K562 (cell line): ENCODE data around the gene IGF2. TPM values are rescaled to one million over a fixed set of nuclear protein-coding genes. Genes with fewer than 3 reads are reported as not detected.

Experiments
- ATAC-seq: fragments of 200-7000 bp; cut with Tn5 transposase; 3 replicates; pipeline ENCODE4 v1.9.1; 2020; ENCODE audit warnings: moderate library complexity
- BruUV-seq: library from RNA; stranded (reverse); fragments of 400-500 nt; replicated peaks from 2 replicates; lab custom pipeline; 2021; lab: Mats Ljungman, UMichigan
- CTCF ChIA-PET: fragments of 300-600 bp; formaldehyde crosslinking; extraction: SDS; loops from one replicate; lab custom pipeline; 2021; ENCODE audit warnings: low intra/inter-chr PET ratio; lab: Yijun Ruan, JAX
- POLR2A ChIA-PET: fragments of 300-600, 350-650 bp; sonication (Branson Sonifier 250); formaldehyde crosslinking; extraction: SDS; loops from one replicate; lab custom pipeline; 2021; ENCODE audit warnings: antibody characterized with exemption, inconsistent platforms; lab: Yijun Ruan, JAX
- DNase-seq, 4 experiments: peaks; one replicate each; pipeline versions ENCODE4 v3.0.0 to v3.0.0-alpha.2; 2011 to 2018; ENCODE audit warnings: low spot score in 3 of 4, mixed read lengths in 3 of 4; ENCODE audit errors: extremely low read depth in 1 of 4
- FAIRE-seq: peaks from 2 replicates; lab custom pipeline; 2011; peaks lifted over from hg19 to GRCh38; lab: Jason Lieb, UNC
- H2AFZ ChIP-seq: 2 replicates; pipeline ENCODE4 v1.6.0; 2011; ENCODE audit warnings: low read depth, low read length, control low read depth, inconsistent platforms
- H3K27ac ChIP-seq: fragments of 200-600 bp; 3 replicates; pipeline ENCODE4 v1.8.0; 2011; ENCODE audit warnings: low read depth, mild to moderate bottlenecking, control low read depth, inconsistent platforms, low read length, moderate library complexity, mixed read lengths; ENCODE audit errors: extremely low read depth
- H3K27me3 ChIP-seq, 2 experiments: fragments of 300-600 bp in 1 of 2; 2 replicates in 1 of 2; 3 replicates in 1 of 2; pipeline versions ENCODE4 v1.6.0 to v1.8.0; 2011; ENCODE audit warnings: inconsistent platforms in 2 of 2, low read length in 2 of 2, mild to moderate bottlenecking in 1 of 2, mixed read lengths in 1 of 2, moderate library complexity in 1 of 2; ENCODE audit not compliant: control insufficient read depth in 2 of 2, insufficient read depth in 2 of 2
- H3K36me3 ChIP-seq: fragments of 300-600 bp; 3 replicates; pipeline ENCODE4 v1.8.0; 2011; ENCODE audit warnings: mild to moderate bottlenecking, low read length, inconsistent platforms; ENCODE audit not compliant: control insufficient read depth, insufficient read depth
- H3K4me1 ChIP-seq, 2 experiments: fragments of 200-600 bp in 1 of 2; replicated peaks in 1 of 2; 2 replicates in 1 of 2; 3 replicates in 1 of 2; pipeline versions ENCODE4 v1.5.1 to v1.8.0; 2011; ENCODE audit warnings: inconsistent platforms in 2 of 2, low read length in 2 of 2, mild to moderate bottlenecking in 1 of 2, mixed read lengths in 1 of 2, moderate library complexity in 1 of 2; ENCODE audit not compliant: control insufficient read depth in 2 of 2, insufficient read depth in 2 of 2
- H3K4me2 ChIP-seq: 2 replicates; pipeline ENCODE4 v1.6.1; 2011; ENCODE audit warnings: low read length, control low read depth, inconsistent platforms, mixed read lengths; ENCODE audit not compliant: insufficient read depth
- H3K4me3 ChIP-seq: fragments of 200-600 bp; sonication (generic), shearing (Covaris generic); 2 replicates; pipeline ENCODE4 v1.5.1; 2016; ENCODE audit warnings: control low read depth, inconsistent platforms
- H3K79me2 ChIP-seq: fragments of 200-600 bp; 3 replicates; pipeline ENCODE4 v1.8.0; 2011; ENCODE audit warnings: low read length, inconsistent platforms; ENCODE audit not compliant: control insufficient read depth, insufficient read depth
- H3K9ac ChIP-seq, 2 experiments: 2 replicates each; pipeline versions ENCODE4 v1.6.0 to v1.6.1; 2011; ENCODE audit warnings: low read depth in 2 of 2, low read length in 2 of 2, control low read depth in 1 of 2, inconsistent platforms in 1 of 2, mild to moderate bottlenecking in 1 of 2, mixed read lengths in 1 of 2; ENCODE audit not compliant: insufficient read depth in 1 of 2
- H3K9me1 ChIP-seq: one replicate; pipeline ENCODE4 v1.6.0; 2011; ENCODE audit warnings: inconsistent platforms, mild to moderate bottlenecking, low read length, moderate library complexity; ENCODE audit not compliant: control insufficient read depth, insufficient read depth
- H3K9me3 ChIP-seq: replicated peaks from 2 replicates; pipeline ENCODE4 v1.5.1; 2011; ENCODE audit warnings: low read depth, low read length, inconsistent platforms; ENCODE audit not compliant: control insufficient read depth, insufficient read depth
- H4K20me1 ChIP-seq: replicated peaks from 2 replicates; pipeline ENCODE4 v1.6.1; 2011; ENCODE audit warnings: low read length, inconsistent platforms, mixed read lengths; ENCODE audit not compliant: control insufficient read depth, insufficient read depth
- BCOR ChIP-seq: fragments of 450-650 bp; IDR thresholded peaks from 2 replicates; pipeline ENCODE4 v1.6.1; 2016
- NR2C1 ChIP-seq, 2 experiments: fragments of 450-650 bp; IDR thresholded peaks; 2 replicates each; pipeline ENCODE4 v1.6.1; 2017; ENCODE audit warnings: mild to moderate bottlenecking in 2 of 2, antibody characterized with exemption in 1 of 2, inconsistent platforms in 1 of 2, missing compliant biosample characterization in 1 of 2, missing genetic modification characterization in 1 of 2
- RAD21 ChIP-seq, 2 experiments: fragments of 250-450 bp in 1 of 2; fragments of 450-650 bp in 1 of 2; sonication (Bioruptor Pico) in 1 of 2; formaldehyde crosslinking in 1 of 2; IDR thresholded peaks in 1 of 2; conservative IDR thresholded peaks in 1 of 2; 2 replicates each; pipeline versions ENCODE4 v1.4.0 to v1.8.0; 2020 to 2022; ENCODE audit warnings: mild to moderate bottlenecking in 2 of 2, moderate library complexity in 1 of 2
- REST ChIP-seq, 2 experiments: fragments of 450-650 bp; formaldehyde crosslinking in 1 of 2; IDR thresholded peaks; 2 replicates each; pipeline versions ENCODE4 v1.4.0 to v1.6.1; 2014 to 2020; ENCODE audit warnings: mild to moderate bottlenecking in 2 of 2, borderline replicate concordance in 1 of 2, low read depth in 1 of 2
- TFAP4 ChIP-seq: sonication (generic); formaldehyde crosslinking; IDR thresholded peaks from 2 replicates; pipeline ENCODE4 v1.8.0; 2022; ENCODE audit warnings: missing genetic modification reagents, mild to moderate bottlenecking, moderate library complexity, borderline replicate concordance
- ZFP36 ChIP-seq: fragments of 150-350 bp; IDR thresholded peaks from 2 replicates; pipeline ENCODE4 v1.6.1; 2018; ENCODE audit warnings: low read length, low read depth; ENCODE audit not compliant: partially characterized antibody
- ZNF436 ChIP-seq: fragments of 250-450, 450-650 bp; sonication (Bioruptor Pico); formaldehyde crosslinking; IDR thresholded peaks from 2 replicates; pipeline ENCODE4 v1.7.0; 2020; ENCODE audit warnings: mild to moderate bottlenecking
- WGBS: fragments of 100-300 bp; shearing (Covaris generic); methylation state at CpG from one replicate; pipeline ENCODE4 v1.1.6; 2016; ENCODE audit warnings: low coverage, mixed read lengths; ENCODE audit not compliant: insufficient coverage; ENCODE audit errors: missing lambda C conversion rate; 5-methylcytosine and 5-hydroxymethylcytosine counted together
- in situ Hi-C: fragments of 300-500 bp; cut with MboI; formaldehyde crosslinking; loops from 4 replicates; pipeline ENCODE4 v1.15.0; 2018; ENCODE audit warnings: inconsistent platforms, mixed read lengths
- intact Hi-C: fragments of 100-400 bp; cut with micrococcal nuclease; formaldehyde crosslinking; loops from 2 replicates; pipeline ENCODE4 v1.14.2; 2022
- polyA plus RNA-seq, 8 experiments: library from polyadenylated mRNA; depleted of rRNA in 4 of 8; stranded (reverse) in 5 of 8; unstranded in 3 of 8; fragments of >200 nt; fragmentation: Nextera tagmentation in 2 of 8; fragmentation: Illumina TruSeq in 1 of 8; extraction: Ambion mirVana in 2 of 8; extraction: Trizol in 1 of 8; gene quantifications; 2 replicates each; pipeline versions ENCODE4 v1.2.1 to v1.2.3, GENCODE V29; 2011 to 2014; ENCODE audit warnings: inconsistent platforms in 1 of 8, missing spikeins in 1 of 8
- total RNA-seq, 7 experiments: library from RNA; depleted of rRNA in 6 of 7; stranded (reverse); fragments of >200 nt in 6 of 7; fragmentation: Illumina TruSeq in 2 of 7; extraction: Trizol in 2 of 7; gene quantifications; 2 replicates each; pipeline versions ENCODE4 v1.2.1 to v1.2.3, GENCODE V29; 2011 to 2021; ENCODE audit warnings: low replicate concordance in 1 of 7

IGF2 gene
- total and polyA plus RNA-seq, 9 of the 15 experiments (the other 6 are each of a cell fraction or from before 2014, with no cell fraction given), result 0.16 TPM; not detected in 8

GRCh38 chr11:2156416-2157182 is 17.4 kb upstream of the IGF2 start:
- DNase-seq, result peak; percentile 64 to 79 (median 78)
- ChIA-PET POLR2A (interaction anchor here (0.5 to 0.7 kb wide), 2 partner anchors 120 to 127 kb away, joined by 3 read pairs; no protein-coding TSS in a partner anchor), CTCF (interaction anchor here (2.4 kb wide), 1 partner anchor 120 kb away, joined by 12 read pairs; no protein-coding TSS in a partner anchor)
- WGBS, result 9% methylated on average over 17 of the region's 19 CpGs
- no peaks in the 10 kb centered on the region for H3K9me1 ChIP-seq
- H3K9ac ChIP-seq, result no peak overlapping the region
- no peaks in the 10 kb centered on the region for H3K36me3 ChIP-seq
- no peak overlapping the region for H2AFZ ChIP-seq
- H3K4me1 ChIP-seq, result peaks cover 0 to 38% of the 10 kb centered on the region in 2 experiments; a peak in 1 of 5 replicates
- in situ Hi-C loops (loop anchor here (10.0 kb wide), 2 partner anchors 302 to 462 kb away; partner anchors contain the start of genes KRTAP5-6 and LSP1), intact Hi-C loops (no loop called here)
- peaks cover 3% of the 10 kb centered on the region; the same call in 1 of the 2 replicates for H4K20me1 ChIP-seq
- H3K9me3 ChIP-seq, result no peaks in the 10 kb centered on the region
- FAIRE-seq, result peak; percentile 86
- H3K79me2 ChIP-seq, result no peaks in the 10 kb centered on the region
- no peak overlapping the region for H3K4me2 ChIP-seq
- peaks cover 0 to 20% of the 10 kb centered on the region in 2 experiments; a peak in 3 of 5 replicates for H3K27me3 ChIP-seq
- H3K4me3 ChIP-seq, result no peak overlapping the region
- no peak overlapping the region for H3K27ac ChIP-seq
- no TSS peak for BruUV-seq
- ATAC-seq, result peak; percentile 82
- 0 out of 2 replicates have a peak, but pooled peaks have one; percentile 46 for TF ChIP-seq ZNF436
- TF ChIP-seq ZFP36, result peak; percentile 97
- no peak for TF ChIP-seq NR2C1 (IDR thresholded peaks at IDR 0.05)
- no peak for TF ChIP-seq NR2C1 (tag; IDR thresholded peaks at IDR 0.05)
- 0 out of 2 replicates have a peak, but pooled peaks have one; percentile 20 for TF ChIP-seq TFAP4 (CRISPR knock-in tag)
- peak; percentile 39; the same call in 1 of the 2 replicates for TF ChIP-seq REST (IDR thresholded peaks at IDR 0.05; ENCODE audit: borderline replicate concordance)
- no peak for TF ChIP-seq REST (CRISPR knock-in tag; IDR thresholded peaks at IDR 0.05; ENCODE audit: low read depth)
- TF ChIP-seq BCOR, result peak; percentile 47; the same call in 1 of the 2 replicates
- TF ChIP-seq RAD21 (CRISPR knock-in tag; conservative IDR thresholded peaks at IDR 0.05 in 1 of 2, IDR thresholded peaks at IDR 0.05 in 1 of 2), result peak; percentile 43 to 65
